ENCODE data around the gene CDHR5.
"Not testable (repeated sequence)": the region's sequence is repeated elsewhere in the genome, so short reads cannot be mapped to it uniquely, and the experiment has no call there.

CDHR5 gene, protein sequence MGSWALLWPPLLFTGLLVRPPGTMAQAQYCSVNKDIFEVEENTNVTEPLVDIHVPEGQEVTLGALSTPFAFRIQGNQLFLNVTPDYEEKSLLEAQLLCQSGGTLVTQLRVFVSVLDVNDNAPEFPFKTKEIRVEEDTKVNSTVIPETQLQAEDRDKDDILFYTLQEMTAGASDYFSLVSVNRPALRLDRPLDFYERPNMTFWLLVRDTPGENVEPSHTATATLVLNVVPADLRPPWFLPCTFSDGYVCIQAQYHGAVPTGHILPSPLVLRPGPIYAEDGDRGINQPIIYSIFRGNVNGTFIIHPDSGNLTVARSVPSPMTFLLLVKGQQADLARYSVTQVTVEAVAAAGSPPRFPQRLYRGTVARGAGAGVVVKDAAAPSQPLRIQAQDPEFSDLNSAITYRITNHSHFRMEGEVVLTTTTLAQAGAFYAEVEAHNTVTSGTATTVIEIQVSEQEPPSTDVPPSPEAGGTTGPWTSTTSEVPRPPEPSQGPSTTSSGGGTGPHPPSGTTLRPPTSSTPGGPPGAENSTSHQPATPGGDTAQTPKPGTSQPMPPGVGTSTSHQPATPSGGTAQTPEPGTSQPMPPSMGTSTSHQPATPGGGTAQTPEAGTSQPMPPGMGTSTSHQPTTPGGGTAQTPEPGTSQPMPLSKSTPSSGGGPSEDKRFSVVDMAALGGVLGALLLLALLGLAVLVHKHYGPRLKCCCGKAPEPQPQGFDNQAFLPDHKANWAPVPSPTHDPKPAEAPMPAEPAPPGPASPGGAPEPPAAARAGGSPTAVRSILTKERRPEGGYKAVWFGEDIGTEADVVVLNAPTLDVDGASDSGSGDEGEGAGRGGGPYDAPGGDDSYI

DNA sequence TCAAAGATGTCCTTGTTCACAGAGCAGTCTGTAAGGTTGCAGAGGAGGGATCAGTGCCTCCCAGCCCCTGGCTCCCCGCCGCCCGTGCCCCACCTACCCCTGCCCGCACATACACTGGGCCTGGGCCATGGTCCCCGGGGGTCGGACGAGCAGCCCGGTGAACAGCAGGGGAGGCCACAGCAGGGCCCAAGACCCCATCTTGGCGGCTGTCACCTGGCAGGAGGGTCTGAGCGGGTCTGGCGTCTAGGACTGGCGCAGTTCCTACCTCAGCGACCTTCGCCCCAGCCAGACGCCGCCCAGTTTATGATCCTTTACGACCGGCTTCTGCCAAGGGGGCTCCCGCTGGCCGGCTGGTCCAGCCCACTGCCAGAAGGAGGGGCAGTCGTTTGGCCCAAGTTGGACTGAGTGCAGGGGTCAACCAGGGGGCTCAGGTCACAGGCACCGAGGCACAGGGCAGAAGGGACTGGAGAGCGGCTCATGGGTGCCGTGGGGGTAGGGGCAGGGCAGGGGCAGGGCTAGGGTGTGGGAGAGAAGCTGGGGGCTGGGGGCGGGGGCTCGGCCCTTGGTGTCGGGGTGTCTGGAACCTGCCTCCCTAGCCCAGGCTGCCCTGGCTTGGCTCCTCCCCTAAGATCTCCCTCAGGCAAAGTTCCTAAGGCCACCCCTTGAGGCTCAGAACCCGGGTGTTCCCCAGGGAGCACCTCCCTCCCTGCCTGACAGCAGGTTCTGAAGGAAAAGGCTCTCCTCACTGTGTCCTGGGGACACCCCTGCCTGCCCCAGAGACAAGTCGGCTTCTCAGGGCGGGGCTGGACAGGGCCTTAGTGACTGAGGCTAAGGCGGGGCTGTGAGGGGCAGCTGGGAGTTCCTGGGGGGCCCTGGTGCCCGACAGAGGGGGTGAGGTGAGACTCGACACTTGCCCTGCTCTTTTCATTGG lies at the start of gene CDHR5:
TSS of gene CDHR5 (minus strand) at position 251 of the 931 bp plus-strand sequence. CDS start at position 198, 53 bp downstream.
- no peak for DNase-seq

DNA sequence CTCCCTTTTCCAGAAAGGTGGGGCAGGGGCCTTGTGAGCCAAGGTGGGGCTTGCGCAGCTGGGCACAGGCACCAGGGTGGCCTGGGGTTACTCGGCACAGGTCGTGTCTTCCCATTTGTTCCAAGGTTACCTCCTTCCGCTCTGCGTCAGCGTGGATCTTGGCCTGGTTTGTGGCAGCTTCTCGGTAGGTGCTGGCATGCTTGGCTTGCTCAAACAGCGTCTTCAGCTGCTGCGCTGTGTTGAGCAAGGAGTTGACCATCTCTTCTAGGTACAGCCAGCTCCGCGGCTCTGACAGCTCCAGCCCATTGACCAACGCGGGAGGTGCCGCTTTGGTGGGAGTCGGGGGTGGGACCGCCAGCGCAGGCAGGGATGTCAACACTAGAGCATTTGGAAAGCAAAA lies 49.7 kb upstream of the CDHR5 start:
- no peak for DNase-seq

DNA sequence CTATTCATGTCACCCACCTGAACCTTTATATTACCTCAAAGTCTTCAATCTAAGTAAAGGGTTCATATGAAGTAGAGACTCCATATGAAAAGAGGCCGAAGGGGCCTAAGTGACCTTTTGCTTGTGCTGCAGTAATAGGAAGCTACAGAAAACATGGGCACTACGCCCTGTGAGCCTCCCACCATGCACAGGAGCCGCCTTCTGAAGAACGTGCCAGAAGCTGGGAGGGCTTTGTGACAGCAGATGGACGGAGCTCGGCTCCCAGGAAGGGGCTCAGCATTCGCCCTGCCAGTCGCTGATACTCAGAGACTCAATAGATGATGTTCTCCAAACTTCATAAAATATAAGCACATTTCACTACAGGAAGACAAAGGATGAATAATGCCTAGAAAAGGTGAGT lies 49.1 kb upstream of the CDHR5 start:
- DNase-seq: no peak

DNA sequence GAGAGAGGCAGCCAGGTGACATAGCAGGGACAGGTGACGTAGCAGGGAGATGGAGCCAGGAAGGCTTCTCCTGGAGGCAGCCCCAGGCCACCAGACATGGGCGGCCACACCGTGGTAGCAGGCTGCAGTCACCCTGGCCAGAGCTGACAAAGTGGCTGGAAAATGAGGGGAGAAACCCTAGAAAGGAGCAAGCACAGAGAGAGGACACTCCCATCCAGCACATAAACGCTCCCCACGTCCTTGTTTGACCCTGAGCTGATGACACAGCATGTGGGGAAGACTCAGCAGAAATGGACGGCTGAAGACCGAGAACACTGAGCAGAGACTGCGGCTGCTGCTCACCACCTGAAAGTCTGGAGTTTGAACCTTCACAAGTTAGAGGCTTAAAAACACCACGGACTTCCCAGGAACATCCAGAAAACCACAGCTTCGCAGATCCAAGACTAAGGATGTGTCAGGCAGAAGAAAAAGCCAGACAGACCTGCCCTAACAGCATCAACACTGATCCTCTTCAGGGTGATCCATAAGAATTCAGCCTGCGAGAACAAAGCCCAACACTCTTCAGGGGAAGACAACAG lies 41.0 kb upstream of the CDHR5 start:
- no peak for DNase-seq

DNA sequence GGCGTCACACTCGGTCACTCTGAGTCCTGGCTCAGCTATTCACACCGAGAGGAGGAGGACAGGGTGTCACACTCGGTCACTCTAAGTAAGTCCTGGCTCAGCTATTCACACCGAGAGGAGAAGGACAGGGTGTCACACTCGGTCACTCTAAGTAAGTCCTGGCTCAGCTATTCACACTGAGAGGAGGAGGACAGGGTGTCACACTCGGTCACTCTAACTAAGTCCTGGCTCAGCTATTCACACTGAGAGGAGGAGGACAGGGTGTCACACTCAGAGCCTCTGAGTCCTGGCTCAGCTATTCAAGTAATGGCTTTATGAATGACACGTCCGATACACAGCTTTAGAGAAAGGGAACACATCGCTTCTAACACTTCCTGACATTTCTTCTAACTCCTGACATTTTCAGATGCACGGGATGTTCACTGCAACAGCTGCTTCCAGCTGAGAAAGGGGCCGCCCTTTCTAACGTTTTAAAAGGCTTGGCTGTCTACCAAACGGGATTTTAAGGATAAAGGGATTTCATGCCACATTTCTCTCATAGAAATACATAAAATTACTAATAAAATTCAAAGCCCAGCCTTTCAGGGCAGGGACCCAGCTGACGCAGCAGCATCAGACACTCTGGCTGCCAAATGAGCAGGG lies 40.4 kb upstream of the CDHR5 start:
- no peak for DNase-seq

DNA sequence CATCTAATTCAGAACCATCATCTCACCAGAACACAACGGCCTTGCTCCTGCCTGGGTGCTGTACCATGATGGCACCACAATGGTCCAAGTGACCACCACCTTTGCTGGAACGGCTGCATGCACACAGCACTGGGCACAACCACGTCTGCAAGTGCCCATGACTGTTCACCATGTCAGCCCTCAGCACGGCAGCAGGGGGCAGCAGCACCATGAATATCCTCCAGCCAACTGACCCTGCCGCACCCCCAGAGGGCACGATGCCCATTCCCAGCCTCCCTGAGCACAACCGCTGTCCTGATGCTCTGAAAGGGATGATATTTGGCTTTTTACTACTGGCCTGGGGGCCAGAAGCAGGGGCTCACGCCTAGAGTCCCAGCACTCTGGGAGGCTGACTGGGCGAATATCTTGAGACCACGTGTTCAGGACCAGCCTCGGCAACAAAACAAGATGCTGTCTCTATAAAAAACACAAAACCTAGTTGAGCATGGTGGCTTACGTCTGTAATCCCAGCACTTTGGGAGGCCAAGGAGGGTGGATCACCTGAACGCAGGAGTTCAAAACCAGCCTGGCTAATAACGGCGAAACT lies 38.0 kb upstream of the CDHR5 start:
- no peak for DNase-seq

DNA sequence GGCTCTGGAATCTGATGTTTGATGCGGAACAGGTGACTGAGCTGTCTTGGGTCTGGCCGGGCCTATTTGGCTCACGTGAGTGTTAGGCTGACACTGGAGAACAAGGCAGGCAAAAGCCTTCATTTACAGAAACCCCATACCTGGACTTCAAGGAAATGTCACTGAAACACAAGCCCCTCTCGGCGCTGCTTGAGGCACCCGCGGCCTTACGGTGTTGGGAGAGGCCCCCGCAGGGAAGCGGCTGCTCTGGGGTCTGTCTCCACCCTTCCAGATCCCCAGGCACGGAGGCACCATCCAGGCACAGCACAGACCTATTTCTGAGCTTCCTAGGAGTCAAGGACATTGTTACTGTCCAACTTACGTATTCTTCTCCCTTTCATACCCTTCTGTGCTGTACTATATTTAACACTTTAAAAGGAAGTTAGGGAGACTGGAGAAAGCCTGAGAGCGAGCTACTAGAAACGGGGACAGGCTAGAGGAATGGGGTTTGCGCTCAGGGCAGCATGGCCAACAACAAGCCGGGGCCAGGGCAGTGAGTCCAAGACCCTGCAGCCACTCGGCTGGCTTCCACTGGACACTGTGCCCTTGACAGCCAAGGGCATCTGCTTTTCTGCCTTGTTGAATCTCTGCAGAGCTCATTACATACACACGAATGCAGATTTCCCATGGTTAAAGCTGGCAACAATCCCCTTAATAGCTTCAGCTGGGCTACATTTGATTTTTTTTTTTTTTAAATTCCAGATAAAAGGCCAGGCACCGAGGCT lies 36.1 kb upstream of the CDHR5 start:
- DNase-seq: no peak

DNA sequence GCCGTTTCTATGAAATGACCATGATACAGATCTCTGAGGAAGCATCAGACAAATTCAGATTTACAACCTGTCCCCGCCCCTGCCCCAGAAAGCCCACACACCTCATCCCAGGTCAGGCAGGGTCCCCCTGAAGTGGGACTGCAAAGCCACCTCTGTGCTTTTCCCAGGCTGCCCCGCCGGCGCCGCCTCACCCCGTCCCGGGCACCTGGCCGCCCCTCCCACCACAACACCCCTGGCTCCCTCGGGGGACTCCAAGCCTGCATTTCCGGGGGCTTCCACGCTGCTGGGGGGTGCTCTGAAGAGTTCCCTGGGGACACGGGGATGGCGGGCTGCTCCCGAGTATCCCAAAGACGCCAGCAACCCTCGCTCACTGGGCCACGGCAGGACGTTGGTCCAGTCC lies 35.5 kb upstream of the CDHR5 start:
- DNase-seq: no peak

DNA sequence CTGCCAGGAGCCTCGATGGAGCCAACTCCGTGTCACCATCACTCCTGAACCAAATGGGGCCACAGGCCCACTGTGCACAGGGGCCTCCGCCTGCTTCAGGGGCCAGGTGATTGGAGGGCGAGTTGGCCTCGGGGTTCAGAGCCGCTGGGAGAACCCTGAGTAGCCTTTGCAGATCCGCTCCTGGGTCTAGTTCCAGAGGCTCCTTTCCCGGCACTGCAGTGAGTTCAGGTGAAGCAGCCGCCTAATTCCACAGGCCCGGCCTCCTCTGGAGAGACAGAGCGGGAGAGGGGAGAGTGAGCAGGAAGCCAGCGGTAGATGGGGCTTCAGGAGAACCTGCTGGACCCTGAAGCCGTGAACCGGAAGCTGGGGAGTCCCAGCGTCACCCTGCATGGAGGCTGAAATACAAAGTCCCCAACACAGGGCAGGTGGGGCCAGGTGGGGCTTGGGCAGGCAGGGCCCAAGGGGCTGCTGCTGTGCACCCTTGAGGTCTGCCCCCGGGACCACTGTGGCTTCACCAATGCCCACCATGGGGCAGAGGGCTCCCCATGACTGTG lies 34.9 kb upstream of the CDHR5 start:
- no peak for DNase-seq

DNA sequence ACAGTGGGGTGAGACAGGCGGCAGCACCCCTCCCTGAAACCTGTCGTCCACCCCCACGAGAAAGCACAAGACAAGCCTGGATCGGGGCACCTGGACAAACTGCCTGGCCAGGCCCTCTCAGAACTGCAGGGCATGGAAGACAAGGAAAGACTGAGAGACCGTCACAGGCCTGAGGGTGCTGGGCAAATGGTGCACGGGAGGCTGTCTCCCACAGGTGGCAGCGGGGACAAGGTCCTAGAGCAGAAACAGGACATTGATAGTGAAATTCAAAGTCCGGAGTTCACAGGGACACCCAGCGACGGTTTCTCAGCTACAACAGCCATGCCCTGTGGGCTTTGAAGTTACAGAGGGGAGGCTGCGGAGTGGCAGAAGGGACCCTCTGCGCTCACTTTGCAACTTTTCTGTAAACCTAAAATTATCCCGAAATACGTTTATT lies 33.0 kb upstream of the CDHR5 start:
- DNase-seq: no peak

DNA sequence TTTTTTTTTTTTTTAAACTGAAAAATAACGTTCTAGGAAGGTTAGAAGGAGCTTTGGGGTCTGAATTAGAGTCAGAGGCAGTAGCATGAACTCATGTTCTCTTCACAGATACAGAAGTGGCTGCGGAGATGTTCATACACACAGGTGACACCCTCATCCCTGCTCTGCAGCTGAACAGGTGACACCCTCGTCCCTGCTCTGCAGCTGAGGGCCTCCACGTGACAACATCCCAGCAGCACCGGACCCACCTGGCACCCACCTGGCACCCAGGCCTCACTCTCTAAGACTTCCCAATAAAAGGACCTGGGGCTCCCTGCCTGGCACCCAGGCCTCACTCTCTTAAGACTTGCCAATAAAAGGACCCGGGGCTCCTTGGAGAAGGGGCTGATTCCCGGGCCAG lies 32.1 kb upstream of the CDHR5 start:
- DNase-seq: no peak

DNA sequence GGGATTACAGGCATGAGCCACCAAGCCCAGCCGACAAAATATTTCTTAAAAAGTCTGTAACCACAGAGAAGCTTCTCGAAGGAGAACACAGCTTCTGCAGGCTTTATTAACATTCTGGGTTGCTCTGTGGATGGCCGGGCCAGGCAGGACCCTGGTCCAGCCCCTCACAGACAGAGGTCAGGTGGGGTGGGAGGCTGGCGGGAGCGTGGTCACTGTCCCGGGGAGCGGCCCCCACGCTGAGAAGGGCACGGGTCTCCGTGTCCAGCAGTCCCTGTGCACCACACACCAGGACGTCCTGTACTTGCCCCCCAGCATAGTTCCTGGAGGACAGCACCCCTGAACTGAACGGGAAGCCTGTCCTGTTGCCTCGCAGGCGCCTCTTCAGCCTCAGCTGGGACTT lies 31.7 kb upstream of the CDHR5 start:
- DNase-seq: no peak

DNA sequence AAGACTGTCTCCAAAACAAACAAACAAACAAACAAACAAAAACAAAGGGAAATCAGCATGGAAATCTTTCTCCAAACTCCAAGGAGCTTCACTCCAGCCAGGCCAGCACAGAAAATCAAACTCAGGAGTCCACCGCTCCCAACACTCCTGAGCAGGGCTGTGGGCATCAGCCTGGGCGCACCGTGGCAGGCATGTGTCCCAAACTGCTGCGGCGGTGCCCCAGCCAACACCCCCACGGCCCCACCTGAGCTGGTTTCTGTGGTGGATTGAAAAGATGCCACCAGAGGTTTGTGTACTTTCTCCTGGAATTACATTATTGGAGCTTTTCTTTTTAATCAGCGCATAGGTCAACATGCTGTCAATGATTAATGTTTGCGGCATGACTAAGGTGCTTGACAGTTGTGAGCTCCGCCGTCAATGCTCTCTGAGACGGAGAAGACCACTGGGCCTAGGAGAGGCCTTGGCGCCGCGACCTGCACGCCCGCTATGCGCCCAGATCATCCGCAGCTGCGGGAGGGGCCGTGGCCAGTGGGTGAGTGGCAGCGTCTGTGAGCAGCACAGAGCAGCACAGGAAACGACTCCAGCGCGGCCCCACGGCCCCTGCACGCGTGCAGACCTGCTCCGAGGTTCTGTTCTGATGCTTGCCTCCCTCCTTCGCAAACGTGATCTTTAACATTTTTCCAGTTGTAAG lies 30.4 kb upstream of the CDHR5 start:
- no peak for DNase-seq

DNA sequence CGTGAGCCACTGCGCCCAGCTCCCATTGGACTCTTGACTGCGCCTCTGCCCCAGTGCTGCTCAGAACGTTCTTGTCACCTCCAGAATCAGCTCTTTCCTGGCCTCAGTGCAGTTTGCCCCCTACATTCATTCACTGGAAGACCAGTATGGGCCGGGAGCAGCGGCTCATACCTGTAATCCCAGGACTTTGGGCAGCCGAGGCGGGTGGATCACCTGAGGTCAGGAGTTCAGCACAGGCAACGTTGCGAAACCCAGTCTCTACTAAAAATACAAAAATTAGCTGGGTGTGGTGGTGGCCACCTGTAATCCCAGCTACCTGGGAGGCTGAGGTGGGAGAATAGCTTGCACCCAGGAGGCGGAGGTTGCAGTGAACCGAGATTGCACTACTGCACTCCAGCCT lies 29.7 kb upstream of the CDHR5 start:
- DNase-seq: not testable (repeated sequence)

DNA sequence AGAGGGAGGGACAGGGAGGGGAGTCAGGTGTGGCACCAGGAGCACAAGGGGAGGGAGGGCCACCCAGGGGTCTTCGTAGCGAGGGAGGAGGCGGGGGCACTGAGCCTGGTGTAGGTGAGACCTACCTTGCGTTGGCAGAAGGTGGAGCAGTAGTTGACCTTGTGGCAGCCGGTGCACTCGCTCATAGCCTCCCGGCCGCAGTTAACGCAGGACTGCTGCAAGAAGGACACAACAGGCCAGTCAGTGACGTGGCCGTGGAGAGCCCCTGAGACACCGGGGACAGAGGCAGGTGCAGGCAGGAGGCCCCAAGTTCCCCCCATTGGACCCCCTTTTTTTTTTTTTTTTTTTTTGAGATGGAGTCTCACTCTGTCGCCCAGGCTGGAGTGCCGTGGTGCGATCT lies 29.1 kb upstream of the CDHR5 start:
- DNase-seq: no peak

DNA sequence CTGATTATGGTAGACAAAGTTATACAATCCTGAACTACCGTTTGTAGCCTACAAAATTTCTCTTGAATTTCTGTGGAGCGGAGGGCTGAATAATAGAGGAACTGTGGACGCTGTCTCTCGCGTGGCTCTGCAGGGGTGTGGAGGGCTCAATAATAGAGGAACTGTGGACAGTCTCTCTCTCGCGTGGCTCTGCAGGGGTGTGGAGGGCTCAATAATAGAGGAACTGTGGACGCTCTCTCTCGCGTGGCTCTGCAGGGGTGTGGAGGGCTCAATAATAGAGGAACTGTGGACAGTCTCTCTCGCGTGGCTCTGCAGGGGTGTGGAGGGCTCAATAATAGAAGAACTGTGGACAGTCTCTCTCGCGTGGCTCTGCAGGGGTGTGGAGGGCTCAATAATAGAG lies 28.4 kb upstream of the CDHR5 start:
- DNase-seq: not testable (repeated sequence)

DNA sequence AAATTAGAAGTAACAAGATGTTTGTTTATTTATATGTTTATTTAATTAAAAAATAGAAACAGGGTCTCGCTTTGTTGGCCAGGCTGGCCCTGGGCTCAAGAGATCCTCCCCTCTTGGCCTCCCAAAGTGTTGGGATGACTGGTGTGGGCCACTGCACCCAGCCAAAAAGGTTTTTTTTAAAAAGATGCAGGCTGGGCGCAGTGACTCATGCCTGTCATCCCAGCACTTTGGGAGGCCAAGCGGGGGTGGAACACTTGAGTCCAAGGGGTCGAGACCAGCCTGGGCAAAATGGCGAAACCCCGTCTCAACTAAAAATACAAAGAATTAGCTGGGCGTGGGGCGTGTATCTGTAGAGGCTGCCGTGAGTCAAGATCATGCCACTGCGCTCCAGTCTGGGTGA lies 25.7 kb upstream of the CDHR5 start:
- DNase-seq: no peak

DNA sequence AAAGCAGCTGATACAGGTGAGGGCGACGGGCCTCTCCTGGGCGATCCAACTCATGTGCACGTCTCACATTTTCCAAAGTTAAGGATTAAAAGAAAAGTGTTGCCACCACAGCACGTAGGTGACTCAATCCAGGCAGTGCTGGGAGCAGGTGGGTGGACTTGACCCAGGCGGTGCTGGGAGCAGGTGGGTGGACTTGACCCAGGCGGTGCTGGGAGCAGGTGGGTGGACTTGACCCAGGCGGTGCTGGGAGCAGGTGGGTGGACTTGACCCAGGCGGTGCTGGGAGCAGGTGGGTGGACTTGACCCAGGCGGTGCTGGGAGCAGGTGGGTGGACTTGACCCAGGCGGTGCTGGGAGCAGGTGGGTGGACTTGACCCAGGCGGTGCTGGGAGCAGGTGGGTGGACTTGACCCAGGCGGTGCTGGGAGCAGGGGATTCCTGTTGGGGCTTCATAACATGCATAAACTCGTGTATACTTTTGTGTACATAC lies 23.0 kb upstream of the CDHR5 start:
- not testable (repeated sequence) for DNase-seq

DNA sequence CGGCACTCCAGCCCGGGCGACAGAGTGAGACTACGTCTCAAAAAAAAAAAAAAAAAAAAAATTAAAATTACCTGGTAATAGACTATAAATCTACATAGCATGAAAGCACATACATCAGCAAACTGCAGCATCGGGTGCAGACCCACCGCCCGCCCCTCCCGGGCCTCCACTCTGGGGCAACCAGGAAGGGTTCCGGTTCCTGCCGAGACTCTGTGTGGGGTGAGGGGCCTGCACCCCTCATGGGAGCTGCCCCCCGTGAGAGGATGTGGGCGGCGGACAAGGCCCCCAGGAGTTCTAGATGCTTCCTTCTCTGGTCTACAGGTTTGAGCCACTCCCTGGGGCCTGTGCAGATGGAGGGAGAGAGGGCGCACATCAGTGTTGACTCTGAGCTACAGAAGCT lies 21.5 kb upstream of the CDHR5 start:
- no peak for DNase-seq

DNA sequence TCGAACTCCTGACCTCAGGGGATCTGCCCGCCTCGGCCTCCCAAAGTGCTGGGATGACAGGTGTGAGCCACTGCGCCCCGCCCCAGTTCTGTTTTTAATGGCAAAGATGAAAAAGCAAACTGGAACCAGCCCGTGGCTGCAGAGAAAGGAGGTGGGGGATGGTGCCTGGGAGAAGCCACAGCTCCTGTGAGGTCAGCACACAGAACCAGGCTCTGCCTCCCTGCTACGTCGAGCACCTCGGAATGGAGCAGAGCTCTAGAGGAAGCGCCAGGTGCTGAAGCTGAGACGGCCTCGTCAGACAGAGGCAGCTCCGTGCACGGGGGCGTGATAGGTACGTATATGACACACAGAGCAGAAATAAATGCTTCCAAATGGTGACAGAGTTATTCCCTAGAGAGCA lies 20.8 kb upstream of the CDHR5 start:
- peak; percentile 80 for DNase-seq

Data from NCI-H2107 (cell line).